Dedifferentiated amniotic fluid mesenchymal stem cell (primary cell): ENCODE data around the gene RAB35.
"Not testable (repeated sequence)": the region's sequence is repeated elsewhere in the genome, so short reads cannot be mapped to it uniquely, and the experiment has no call there.

Experiments
- DNase-seq: peaks from one replicate; pipeline ENCODE4 v3.0.0-alpha.2; 2016; ENCODE audit errors: extremely low spot score

Gene RAB35

GRCh38 chr12:120060717-120061116 lies 55.8 kb downstream of the RAB35 start:
- DNase-seq: no peak

GRCh38 chr12:120060196-120060595 lies 56.4 kb downstream of the RAB35 start:
- no peak for DNase-seq

GRCh38 chr12:120056739-120057138 lies 59.8 kb downstream of the RAB35 start:
- DNase-seq: no peak

- DNase-seq: no peak
Measured at GRCh38 chr12:120055231-120056000, 61.1 kb downstream of the RAB35 start.

GRCh38 chr12:120054293-120054692 lies 62.3 kb downstream of the RAB35 start:
- DNase-seq: no peak

GRCh38 chr12:120051535-120051934 lies 65.0 kb downstream of the RAB35 start:
- DNase-seq: no peak

GRCh38 chr12:120049426-120049825 lies 67.1 kb downstream of the RAB35 start:
- DNase-seq: no peak

GRCh38 chr12:120048263-120048662 lies 68.3 kb downstream of the RAB35 start:
- no peak for DNase-seq

GRCh38 chr12:120047072-120047471 lies 69.5 kb downstream of the RAB35 start:
- DNase-seq: no peak

GRCh38 chr12:120045367-120045766 lies 71.2 kb downstream of the RAB35 start:
- not testable (repeated sequence) for DNase-seq
